HEK293 (cell line): ENCODE measurements around the gene ACTN3.
A peak's percentile ranks its signal among the peaks of the same experiment; 100 is the strongest.

Experiments used
- CTCF ChIA-PET: fragments of 350-600 bp; formaldehyde crosslinking; extraction: SDS; loops from one replicate; lab custom pipeline; 2021; ENCODE audit warnings: antibody characterized with exemption; lab: Yijun Ruan, JAX
- POLR2A ChIA-PET: fragments of 300-600 bp; formaldehyde crosslinking; extraction: SDS; loops from one replicate; lab custom pipeline; 2020; ENCODE audit warnings: antibody characterized with exemption, inconsistent platforms; lab: Yijun Ruan, JAX
- H3K27ac ChIP-seq: fragments of 200-500 bp; sonication (Bioruptor generic); 2 replicates; pipeline ENCODE4 v1.5.1; 2014; ENCODE audit warnings: low read depth, low read length, control low read depth, inconsistent platforms; ENCODE audit errors: extremely low read depth
- H3K36me3 ChIP-seq, 2 experiments: fragments of 200-500 bp in 1 of 2; sonication (Bioruptor generic) in 1 of 2; 1 replicate in 1 of 2; 2 replicates in 1 of 2; pipeline ENCODE4 v1.5.1; 2014 to 2017; ENCODE audit warnings: inconsistent platforms in 2 of 2, low read length in 2 of 2; ENCODE audit not compliant: control insufficient read depth in 2 of 2, insufficient read depth in 1 of 2
- H3K4me1 ChIP-seq: fragments of 200-500 bp; sonication (Bioruptor generic); 2 replicates; pipeline ENCODE4 v1.5.1; 2014; ENCODE audit warnings: mild to moderate bottlenecking, low read length, inconsistent platforms; ENCODE audit not compliant: control insufficient read depth, insufficient read depth
- H3K4me3 ChIP-seq: 2 replicates; pipeline ENCODE4 v1.5.1; 2011; ENCODE audit warnings: low read depth, mild to moderate bottlenecking, control low read depth, low read length, moderate library complexity
- H3K9me3 ChIP-seq: fragments of 200-500 bp; sonication (Bioruptor generic); 2 replicates; pipeline ENCODE4 v1.5.1; 2014; ENCODE audit warnings: low read depth, low read length, inconsistent platforms; ENCODE audit not compliant: control insufficient read depth, insufficient read depth
- GFI1B ChIP-seq: fragments of 450-650 bp; formaldehyde crosslinking; IDR thresholded peaks from 2 replicates; pipeline ENCODE4 v1.5.1; 2016; ENCODE audit warnings: missing biosample characterization, missing genetic modification characterization
- KLF17 ChIP-seq: fragments of 450-650 bp; formaldehyde crosslinking; IDR thresholded peaks from 2 replicates; pipeline ENCODE4 v1.5.1; 2016; ENCODE audit warnings: missing biosample characterization, missing genetic modification characterization
- ZBTB1 ChIP-seq: fragments of 450-650 bp; formaldehyde crosslinking; IDR thresholded peaks from 2 replicates; pipeline ENCODE4 v1.5.1; 2016; ENCODE audit warnings: missing biosample characterization, missing genetic modification characterization
- ZBTB49 ChIP-seq: fragments of 450-650 bp; formaldehyde crosslinking; IDR thresholded peaks from 2 replicates; pipeline ENCODE4 v1.5.1; 2016; ENCODE audit warnings: missing biosample characterization, missing genetic modification characterization, low read depth
- ZFP41 ChIP-seq: fragments of 450-650 bp; formaldehyde crosslinking; IDR thresholded peaks from 2 replicates; pipeline ENCODE4 v1.5.1; 2016; ENCODE audit warnings: missing biosample characterization, missing genetic modification characterization, borderline replicate concordance
- ZFP69B ChIP-seq: fragments of 450-650 bp; formaldehyde crosslinking; IDR thresholded peaks from 2 replicates; pipeline ENCODE4 v1.5.1; 2016; ENCODE audit warnings: missing biosample characterization, missing genetic modification characterization
- ZNF18 ChIP-seq: fragments of 450-650 bp; formaldehyde crosslinking; IDR thresholded peaks from 2 replicates; pipeline ENCODE4 v1.5.1; 2016; ENCODE audit warnings: missing biosample characterization, missing genetic modification characterization
- ZNF23 ChIP-seq: fragments of 450-650 bp; formaldehyde crosslinking; IDR thresholded peaks from 2 replicates; pipeline ENCODE4 v1.5.1; 2016; ENCODE audit warnings: missing biosample characterization, missing genetic modification characterization, borderline replicate concordance
- ZNF280C ChIP-seq: fragments of 450-650 bp; formaldehyde crosslinking; IDR thresholded peaks from 2 replicates; pipeline ENCODE4 v1.5.1; 2016; ENCODE audit warnings: missing biosample characterization, missing genetic modification characterization
- ZNF302 ChIP-seq: fragments of 450-650 bp; formaldehyde crosslinking; IDR thresholded peaks from 2 replicates; pipeline ENCODE4 v1.5.1; 2016; ENCODE audit warnings: missing biosample characterization, missing genetic modification characterization, low read depth
- ZNF335 ChIP-seq: fragments of 450-650 bp; formaldehyde crosslinking; conservative IDR thresholded peaks from 2 replicates; pipeline ENCODE4 v1.5.1; 2016; ENCODE audit warnings: missing biosample characterization, missing genetic modification characterization
- ZNF48 ChIP-seq: fragments of 450-650 bp; formaldehyde crosslinking; IDR thresholded peaks from 2 replicates; pipeline ENCODE4 v1.5.1; 2016; ENCODE audit warnings: missing biosample characterization, missing genetic modification characterization
- ZNF549 ChIP-seq: fragments of 450-650 bp; IDR thresholded peaks from 2 replicates; pipeline ENCODE4 v1.5.1; 2018; ENCODE audit warnings: missing biosample characterization, missing genetic modification characterization, mild to moderate bottlenecking, inconsistent platforms, moderate library complexity
- ZNF658 ChIP-seq: fragments of 450-650 bp; formaldehyde crosslinking; IDR thresholded peaks from 2 replicates; pipeline ENCODE4; 2016; ENCODE audit warnings: missing biosample characterization, missing genetic modification characterization
- ZNF677 ChIP-seq: fragments of 450-650 bp; IDR thresholded peaks from 2 replicates; pipeline ENCODE4 v1.5.0; 2018; ENCODE audit warnings: missing biosample characterization, mild to moderate bottlenecking, missing genetic modification characterization, moderate library complexity
- ZSCAN16 ChIP-seq: fragments of 450-650 bp; formaldehyde crosslinking; IDR thresholded peaks from 2 replicates; pipeline ENCODE4 v1.5.1; 2016; ENCODE audit warnings: missing biosample characterization, missing genetic modification characterization

Gene ACTN3

GRCh38 chr11:66510990-66511339, 35.7 kb upstream of the ACTN3 start:
- POLR2A ChIA-PET, result interaction anchor here (0.8 to 1.6 kb wide), 4 partner anchors 31 to 127 kb away, joined by 3 to 6 read pairs (median 4); partner anchors contain the start of genes DPP3, PELI3, RBM4 and ZDHHC24
- H3K4me1 ChIP-seq, result no peaks in the 10 kb centered on the region
- TF ChIP-seq GFI1B (tag by site-specific recombination) (no peak), ZNF335 (tag by site-specific recombination) (no peak), ZNF280C (tag by site-specific recombination) (no peak), ZNF18 (tag by site-specific recombination) (no peak), ZBTB1 (tag by site-specific recombination) (no peak), ZNF549 (tag by site-specific recombination) (no peak)
- peaks cover 0 to 43% of the 10 kb centered on the region in 2 experiments; a peak in 2 of 3 replicates for H3K36me3 ChIP-seq
- H3K27ac ChIP-seq, result no peak overlapping the region
- CTCF ChIA-PET, result interaction anchor here (0.6 kb wide), 1 partner anchor 27 kb away, joined by 3 read pairs; no protein-coding TSS in a partner anchor
- no peaks in the 10 kb centered on the region for H3K9me3 ChIP-seq
- H3K4me3 ChIP-seq, result peak overlapping the region; percentile 90

GRCh38 chr11:66523611-66524010, 23.1 kb upstream of the ACTN3 start:
- ChIA-PET CTCF (no interaction called here), POLR2A (no interaction called here)
- H3K36me3 ChIP-seq, result peaks cover 0 to 64% of the 10 kb centered on the region in 2 experiments; a peak in 2 of 3 replicates

More at GRCh38 chr11:66523611-66524010, 23.1 kb upstream of the ACTN3 start:
- no peak overlapping the region for H3K27ac ChIP-seq
- no peak overlapping the region for H3K4me3 ChIP-seq
- no peaks in the 10 kb centered on the region for H3K9me3 ChIP-seq
- TF ChIP-seq ZNF280C (tag by site-specific recombination) (no peak), ZNF48 (tag by site-specific recombination) (no peak), KLF17 (tag by site-specific recombination) (no peak), ZSCAN16 (tag by site-specific recombination) (no peak), ZFP41 (tag by site-specific recombination) (no peak), ZNF677 (tag by site-specific recombination) (no peak), ZBTB49 (tag by site-specific recombination) (no peak), ZNF302 (tag by site-specific recombination) (no peak), ZFP69B (tag by site-specific recombination) (no peak), ZNF23 (tag by site-specific recombination) (no peak), ZNF658 (tag by site-specific recombination) (no peak)
- H3K4me1 ChIP-seq, result no peaks in the 10 kb centered on the region
